Peyer's patch (tissue), 4 donors: ENCODE measurements around the gene HTATIP2.

Experiments
- POLR2A ChIP-seq, 2 donors: fragments of 450-650 bp; IDR thresholded peaks; one replicate each; pipeline ENCODE4 v1.5.1; 2017; ENCODE audit warnings: antibody characterized with exemption in 2 of 2, mild to moderate bottlenecking in 2 of 2, moderate library complexity in 2 of 2
- TF ChIP-seq, protein P1 (sequence below), 6 experiments: fragments of 450-650 bp in 4 of 6; fragments of 200-600 bp in 2 of 6; sonication (generic) in 1 of 6; IDR thresholded peaks; one replicate each; pipeline ENCODE4 v1.5.1; 2017 to 2019; ENCODE audit warnings: antibody characterized with exemption in 6 of 6, mild to moderate bottlenecking in 3 of 6, moderate library complexity in 1 of 6

DNA sequence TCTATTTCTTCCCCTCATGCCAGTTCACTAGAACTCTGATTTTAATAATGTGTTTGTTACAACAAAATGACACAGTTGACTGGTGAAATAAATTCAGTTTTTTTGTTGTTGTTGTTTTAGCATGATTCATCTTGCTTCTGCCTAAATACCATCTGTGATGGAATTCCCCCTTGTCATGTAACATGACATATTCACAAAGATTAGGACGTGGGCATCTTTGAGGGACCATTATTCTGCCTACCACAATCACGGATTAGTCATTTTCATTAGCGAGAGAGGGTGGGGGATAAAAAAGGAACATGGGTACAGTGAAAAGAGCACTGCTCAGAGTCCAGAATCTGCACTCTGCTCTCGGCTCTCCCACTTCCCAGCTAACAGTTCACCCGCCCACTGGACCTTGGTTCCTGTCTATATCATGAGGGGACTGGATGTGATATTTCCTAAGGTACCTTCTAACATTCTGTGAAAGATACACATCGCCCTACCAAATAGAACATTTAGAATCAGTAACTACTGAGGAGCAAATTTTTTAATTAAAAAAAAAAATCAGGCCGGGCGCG, 11.3 kb downstream of the HTATIP2 start:
- TF ChIP-seq, protein P1, sequence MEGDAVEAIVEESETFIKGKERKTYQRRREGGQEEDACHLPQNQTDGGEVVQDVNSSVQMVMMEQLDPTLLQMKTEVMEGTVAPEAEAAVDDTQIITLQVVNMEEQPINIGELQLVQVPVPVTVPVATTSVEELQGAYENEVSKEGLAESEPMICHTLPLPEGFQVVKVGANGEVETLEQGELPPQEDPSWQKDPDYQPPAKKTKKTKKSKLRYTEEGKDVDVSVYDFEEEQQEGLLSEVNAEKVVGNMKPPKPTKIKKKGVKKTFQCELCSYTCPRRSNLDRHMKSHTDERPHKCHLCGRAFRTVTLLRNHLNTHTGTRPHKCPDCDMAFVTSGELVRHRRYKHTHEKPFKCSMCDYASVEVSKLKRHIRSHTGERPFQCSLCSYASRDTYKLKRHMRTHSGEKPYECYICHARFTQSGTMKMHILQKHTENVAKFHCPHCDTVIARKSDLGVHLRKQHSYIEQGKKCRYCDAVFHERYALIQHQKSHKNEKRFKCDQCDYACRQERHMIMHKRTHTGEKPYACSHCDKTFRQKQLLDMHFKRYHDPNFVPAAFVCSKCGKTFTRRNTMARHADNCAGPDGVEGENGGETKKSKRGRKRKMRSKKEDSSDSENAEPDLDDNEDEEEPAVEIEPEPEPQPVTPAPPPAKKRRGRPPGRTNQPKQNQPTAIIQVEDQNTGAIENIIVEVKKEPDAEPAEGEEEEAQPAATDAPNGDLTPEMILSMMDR (IDR thresholded peaks at IDR 0.05) = no peak
- no peak for TF ChIP-seq POLR2A (IDR thresholded peaks at IDR 0.05)
